Measurements from ENCODE around the gene ELFN2.

DNA sequence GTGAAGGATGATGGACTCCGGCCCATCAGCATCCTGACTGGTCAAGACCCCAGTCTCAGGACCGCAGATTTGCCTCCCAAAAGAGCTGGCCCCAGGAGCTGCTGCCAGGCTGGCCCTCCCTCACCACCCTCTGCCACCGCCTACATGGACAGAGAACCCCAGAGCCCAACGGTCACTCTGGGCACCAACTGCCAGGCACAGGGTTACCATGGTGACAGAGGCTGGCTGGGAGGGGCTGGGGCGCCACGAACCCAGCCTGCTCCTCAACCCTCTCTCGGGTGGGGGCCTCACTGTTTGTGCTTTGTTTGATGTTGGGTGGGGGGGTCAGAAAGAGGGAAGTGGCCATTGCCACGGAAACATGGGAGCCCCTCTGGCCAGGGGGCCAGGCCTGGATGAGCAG lies 55.8 kb downstream of the ELFN2 start:
- TF ChIP-seq, protein P1, sequence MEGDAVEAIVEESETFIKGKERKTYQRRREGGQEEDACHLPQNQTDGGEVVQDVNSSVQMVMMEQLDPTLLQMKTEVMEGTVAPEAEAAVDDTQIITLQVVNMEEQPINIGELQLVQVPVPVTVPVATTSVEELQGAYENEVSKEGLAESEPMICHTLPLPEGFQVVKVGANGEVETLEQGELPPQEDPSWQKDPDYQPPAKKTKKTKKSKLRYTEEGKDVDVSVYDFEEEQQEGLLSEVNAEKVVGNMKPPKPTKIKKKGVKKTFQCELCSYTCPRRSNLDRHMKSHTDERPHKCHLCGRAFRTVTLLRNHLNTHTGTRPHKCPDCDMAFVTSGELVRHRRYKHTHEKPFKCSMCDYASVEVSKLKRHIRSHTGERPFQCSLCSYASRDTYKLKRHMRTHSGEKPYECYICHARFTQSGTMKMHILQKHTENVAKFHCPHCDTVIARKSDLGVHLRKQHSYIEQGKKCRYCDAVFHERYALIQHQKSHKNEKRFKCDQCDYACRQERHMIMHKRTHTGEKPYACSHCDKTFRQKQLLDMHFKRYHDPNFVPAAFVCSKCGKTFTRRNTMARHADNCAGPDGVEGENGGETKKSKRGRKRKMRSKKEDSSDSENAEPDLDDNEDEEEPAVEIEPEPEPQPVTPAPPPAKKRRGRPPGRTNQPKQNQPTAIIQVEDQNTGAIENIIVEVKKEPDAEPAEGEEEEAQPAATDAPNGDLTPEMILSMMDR (IDR thresholded peaks at IDR 0.05), result no peak
- TF ChIP-seq EZH2 (IDR thresholded peaks at IDR 0.05) (no peak), EZH2phosphoT487 (IDR thresholded peaks at IDR 0.05) (no peak)

All from neural progenitor cell (in vitro differentiated cells).